NB4 (cell line): ENCODE measurements around the gene FAM20B.

Source experiments
- DNase-seq: peaks from one replicate; pipeline ENCODE4 v3.0.0; 2010; ENCODE audit warnings: low read depth
- H3K4me3 ChIP-seq: one replicate; pipeline ENCODE4 v1.5.1; 2011; ENCODE audit warnings: mild to moderate bottlenecking, low read depth, low read length, moderate library complexity
- CTCF ChIP-seq: IDR thresholded peaks from one replicate; pipeline ENCODE4 v1.5.1; 2012; ENCODE audit warnings: low read depth, low read length
- MAX ChIP-seq: IDR thresholded peaks from 2 replicates; pipeline ENCODE4 v1.6.1; 2011; ENCODE audit warnings: low read depth, low read length
- MYC ChIP-seq: IDR thresholded peaks from 2 replicates; pipeline ENCODE4 v1.6.1; 2011; ENCODE audit warnings: low read depth, low read length
- POLR2A ChIP-seq: IDR thresholded peaks from 2 replicates; pipeline ENCODE4 v1.6.1; 2011; ENCODE audit warnings: mild to moderate bottlenecking; ENCODE audit not compliant: insufficient read length; ENCODE audit errors: extremely low read depth

Gene FAM20B

GRCh38 chr1:179082333-179082998, 56.8 kb downstream of the FAM20B start:
- peak; percentile 60 for DNase-seq
- H3K4me3 ChIP-seq, result peak overlapping the region; percentile 78
- TF ChIP-seq MAX, result peak; percentile 56; the same call in 1 of the 2 replicates
- no peak for TF ChIP-seq POLR2A
- no peak for TF ChIP-seq MYC

GRCh38 chr1:179082999-179083335, 57.3 kb downstream of the FAM20B start:
- DNase-seq, result peak; percentile 78
- H3K4me3 ChIP-seq, result peak overlapping the region; percentile 78
- TF ChIP-seq CTCF (no peak), MAX (no peak), POLR2A (no peak), MYC (no peak)

- DNase-seq, result no peak
- TF ChIP-seq MYC (no peak), CTCF (no peak), POLR2A (no peak), MAX (no peak)
- peak overlapping the region; percentile 78 for H3K4me3 ChIP-seq
Observed at GRCh38 chr1:179083533-179083932, 57.8 kb downstream of the FAM20B start.

- TF ChIP-seq POLR2A (no peak), MAX (no peak), MYC (no peak), CTCF (no peak)
- H3K4me3 ChIP-seq, result no peak overlapping the region
- no peak for DNase-seq
Observed at GRCh38 chr1:179087665-179088064, 62.0 kb downstream of the FAM20B start.

GRCh38 chr1:179089827-179090482, 64.3 kb downstream of the FAM20B start:
- DNase-seq, result no peak
- H3K4me3 ChIP-seq, result no peak overlapping the region
- TF ChIP-seq MYC (no peak), MAX (no peak), POLR2A (no peak)

- peak; percentile 21 for DNase-seq
- TF ChIP-seq CTCF (no peak), MAX (no peak), MYC (no peak), POLR2A (no peak)
- H3K4me3 ChIP-seq, result no peak overlapping the region
Observed at GRCh38 chr1:179090522-179090921, 64.8 kb downstream of the FAM20B start.
